GM12874 (cell line): ENCODE measurements around the gene LRPAP1.
A peak's percentile ranks its signal among the peaks of the same experiment; 100 is the strongest.

Source experiments
- TF ChIP-seq, protein P1 (sequence below): IDR thresholded peaks from 2 replicates; pipeline ENCODE4 v1.5.1; 2011; ENCODE audit warnings: low read depth, mild to moderate bottlenecking, control low read depth, low read length, moderate library complexity; ENCODE audit not compliant: insufficient read depth

The LRPAP1 gene

DNA sequence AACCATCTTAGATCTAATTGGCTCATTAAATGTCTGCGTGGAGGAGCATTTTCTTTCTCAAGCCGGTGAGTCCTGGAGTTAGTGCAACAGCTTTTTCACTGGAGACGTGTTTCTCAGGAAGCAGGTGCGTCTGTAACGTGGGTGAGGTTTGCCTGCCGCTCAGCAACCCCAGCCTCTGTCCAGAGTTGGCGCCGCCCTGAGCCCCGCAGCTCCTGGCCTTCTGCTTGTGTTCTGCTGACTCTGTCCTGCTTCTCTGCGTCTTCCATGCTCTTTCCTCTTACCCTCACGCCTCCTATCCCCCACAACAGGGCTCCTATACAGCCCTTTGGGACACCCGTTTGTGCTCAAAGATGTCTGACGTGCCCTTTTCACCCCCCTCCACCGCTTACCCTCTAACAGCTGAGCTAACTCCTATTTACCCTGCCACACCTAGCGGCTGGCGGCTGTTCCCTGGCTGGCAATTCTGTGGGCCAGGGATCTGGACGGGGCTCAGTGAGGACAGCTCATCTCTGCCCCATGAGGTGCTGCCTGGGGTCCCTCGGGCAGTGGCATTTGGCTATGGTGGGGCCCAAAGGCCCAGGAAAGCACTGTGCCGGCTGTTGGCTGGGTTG, 50.3 kb downstream of the LRPAP1 start:
- TF ChIP-seq, protein P1, sequence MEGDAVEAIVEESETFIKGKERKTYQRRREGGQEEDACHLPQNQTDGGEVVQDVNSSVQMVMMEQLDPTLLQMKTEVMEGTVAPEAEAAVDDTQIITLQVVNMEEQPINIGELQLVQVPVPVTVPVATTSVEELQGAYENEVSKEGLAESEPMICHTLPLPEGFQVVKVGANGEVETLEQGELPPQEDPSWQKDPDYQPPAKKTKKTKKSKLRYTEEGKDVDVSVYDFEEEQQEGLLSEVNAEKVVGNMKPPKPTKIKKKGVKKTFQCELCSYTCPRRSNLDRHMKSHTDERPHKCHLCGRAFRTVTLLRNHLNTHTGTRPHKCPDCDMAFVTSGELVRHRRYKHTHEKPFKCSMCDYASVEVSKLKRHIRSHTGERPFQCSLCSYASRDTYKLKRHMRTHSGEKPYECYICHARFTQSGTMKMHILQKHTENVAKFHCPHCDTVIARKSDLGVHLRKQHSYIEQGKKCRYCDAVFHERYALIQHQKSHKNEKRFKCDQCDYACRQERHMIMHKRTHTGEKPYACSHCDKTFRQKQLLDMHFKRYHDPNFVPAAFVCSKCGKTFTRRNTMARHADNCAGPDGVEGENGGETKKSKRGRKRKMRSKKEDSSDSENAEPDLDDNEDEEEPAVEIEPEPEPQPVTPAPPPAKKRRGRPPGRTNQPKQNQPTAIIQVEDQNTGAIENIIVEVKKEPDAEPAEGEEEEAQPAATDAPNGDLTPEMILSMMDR: no peak

DNA sequence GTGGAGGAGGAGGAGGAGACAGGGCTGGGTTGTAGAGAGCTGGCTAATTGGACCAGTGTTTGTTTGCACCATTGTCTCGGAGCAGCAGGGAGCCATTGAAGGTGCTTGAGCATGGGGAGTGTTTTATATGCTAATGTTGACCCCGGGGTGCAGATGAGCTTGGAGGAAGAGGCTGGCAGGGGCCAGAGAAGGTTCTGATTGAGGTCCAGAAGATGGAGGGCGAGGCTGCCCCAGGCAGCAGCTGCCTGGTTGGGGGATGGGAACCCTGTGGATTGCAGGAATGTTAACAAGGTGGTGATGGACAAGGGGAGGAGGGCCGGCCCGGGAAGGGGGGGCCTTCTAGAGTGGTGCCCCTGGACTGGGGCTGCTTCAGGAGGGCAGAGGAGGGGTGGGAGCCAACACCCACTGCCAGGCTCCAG, 51.1 kb downstream of the LRPAP1 start:
- TF ChIP-seq, protein P1: no peak

DNA sequence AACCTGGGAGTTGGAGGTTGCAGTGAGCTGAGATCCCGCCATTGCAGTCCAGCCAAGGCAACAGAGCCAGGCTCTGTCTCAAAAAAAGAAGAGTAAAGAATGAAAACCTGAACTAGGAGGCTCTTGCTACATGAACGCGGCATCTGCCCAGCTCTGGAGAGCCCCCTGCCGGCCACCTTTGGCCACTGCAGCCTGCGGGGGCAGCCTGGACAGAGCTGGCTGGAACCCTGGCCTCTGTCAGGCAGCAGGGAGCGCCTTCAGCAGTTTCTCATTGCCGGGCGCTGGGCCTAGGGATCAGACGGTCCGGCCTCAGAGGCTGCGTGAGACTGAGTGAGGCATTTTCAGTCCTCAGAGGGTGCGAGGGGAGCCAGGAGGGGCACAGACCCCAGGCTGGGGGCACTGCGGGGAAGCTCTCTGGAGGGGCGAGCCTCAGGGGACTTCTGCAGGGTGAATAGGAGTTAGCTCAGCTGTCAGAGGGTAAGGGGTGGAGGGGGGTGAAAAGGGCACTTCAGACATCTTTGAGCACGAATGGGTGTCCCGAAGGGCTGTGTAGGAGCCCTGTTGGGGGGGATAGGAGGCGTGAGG, 51.6 kb downstream of the LRPAP1 start:
- TF ChIP-seq, protein P1: peak; percentile 99

DNA sequence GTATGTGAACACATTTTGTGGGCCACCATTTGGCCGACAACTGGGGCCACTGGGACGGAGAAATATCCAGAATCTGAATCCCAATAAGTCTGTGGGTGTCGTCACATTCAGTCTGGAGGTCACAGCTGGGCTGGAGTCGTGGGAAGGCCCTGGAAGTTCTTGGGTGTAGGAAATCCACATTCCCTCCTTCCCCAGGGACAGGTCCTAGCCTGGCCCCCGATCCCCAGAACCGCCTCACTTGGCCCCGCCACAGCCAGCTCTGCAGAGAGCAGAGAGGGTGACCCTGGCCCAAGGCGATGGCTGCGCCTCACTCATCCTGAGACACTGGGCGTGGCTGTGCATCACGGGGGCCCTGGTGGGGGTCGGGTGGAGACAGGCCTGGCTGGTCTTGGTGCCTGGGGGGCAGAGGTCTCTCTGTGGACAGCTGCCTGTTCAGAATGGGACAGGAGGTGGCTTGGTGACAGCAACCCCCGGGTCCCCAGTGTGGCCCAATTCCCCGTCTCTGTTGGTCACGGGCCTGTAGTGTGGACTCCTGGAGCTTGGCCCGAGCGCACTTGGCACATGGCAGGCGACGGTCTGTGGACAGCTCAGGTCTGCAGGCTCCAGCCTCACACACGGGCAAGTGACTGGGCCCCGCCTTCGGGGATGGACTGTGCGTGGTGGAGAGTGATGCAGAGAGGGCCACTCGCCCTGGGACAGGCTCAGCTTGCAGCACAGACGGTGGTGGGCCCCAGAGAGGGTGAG, 52.7 kb downstream of the LRPAP1 start:
- TF ChIP-seq, protein P1: no peak

DNA sequence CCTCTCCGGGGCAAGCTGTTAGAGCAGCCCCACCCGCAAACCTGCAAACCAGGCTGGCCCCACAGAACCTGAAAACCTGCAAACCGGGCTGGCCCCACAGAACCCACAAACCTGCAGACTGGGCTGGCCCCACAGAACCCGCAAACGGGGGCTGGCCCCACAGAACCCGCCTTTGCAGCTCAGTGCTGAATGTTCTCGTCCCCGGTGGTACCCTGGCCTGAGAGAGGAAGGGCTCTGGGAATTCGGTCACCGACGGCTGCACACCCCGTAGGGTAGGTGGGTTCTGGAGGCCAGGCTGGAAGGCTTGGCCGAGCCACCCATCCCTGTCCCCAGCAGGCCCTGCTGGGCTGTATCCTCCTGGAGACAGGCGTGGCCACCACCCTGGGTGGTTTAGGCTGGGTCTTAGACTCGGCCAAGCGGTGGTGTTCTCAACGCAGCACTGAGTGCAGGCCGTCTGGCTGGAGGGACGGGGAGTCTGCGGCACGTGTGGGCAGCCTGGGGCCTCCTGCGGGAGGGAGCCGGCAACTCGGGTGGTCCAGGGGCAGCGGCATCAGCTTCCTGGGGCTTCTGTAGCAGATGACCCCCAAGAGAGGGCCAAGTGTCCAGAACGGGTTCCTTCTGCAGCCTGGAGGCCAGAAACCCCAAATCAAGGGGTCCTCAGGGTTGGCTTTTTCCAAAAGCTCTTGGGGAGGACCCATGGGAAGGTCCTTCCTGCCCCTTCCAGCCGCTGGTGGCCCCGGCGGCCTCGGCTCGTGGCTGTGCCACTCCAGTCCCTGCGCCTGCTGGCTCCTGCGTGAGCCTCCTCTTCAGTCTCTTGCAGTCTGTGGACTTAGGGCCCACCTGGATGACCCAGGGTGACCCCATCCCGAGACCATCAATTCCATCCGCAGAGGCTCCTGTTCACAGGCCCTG, 53.5 kb downstream of the LRPAP1 start:
- TF ChIP-seq, protein P1: no peak

DNA sequence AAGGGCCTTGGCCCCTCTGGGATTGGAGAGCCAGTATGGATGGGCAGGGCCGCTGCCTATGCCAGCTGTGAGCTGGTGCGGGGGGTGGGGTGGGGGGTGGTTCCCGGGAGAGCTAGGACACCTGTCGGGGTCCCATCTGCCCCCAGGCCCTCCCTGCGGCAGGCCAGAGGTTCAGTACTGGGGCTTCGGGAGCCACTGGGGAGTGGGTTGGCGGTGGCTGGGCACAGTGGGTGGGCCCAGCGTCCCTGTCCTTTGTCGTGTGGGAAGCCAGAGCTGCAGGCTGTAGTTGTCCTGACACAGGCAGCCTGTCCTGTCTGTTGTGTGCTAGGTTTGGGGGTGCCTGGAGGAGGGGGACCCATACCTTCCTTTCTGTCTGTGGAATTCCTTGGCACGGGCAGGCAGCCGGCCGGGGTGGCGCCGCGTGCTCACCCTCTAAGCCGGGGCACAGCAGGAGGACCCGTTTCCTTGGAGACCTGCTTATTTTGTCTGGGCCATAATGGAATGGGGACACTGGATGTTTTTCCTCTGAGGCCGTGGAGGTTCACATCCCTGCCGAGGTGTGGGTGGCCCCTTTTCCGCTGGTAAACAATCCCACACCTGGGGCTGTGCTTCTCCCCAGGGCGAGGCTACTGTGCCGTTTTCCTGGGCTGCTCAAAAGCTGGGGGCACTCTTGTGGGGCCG, 54.3 kb downstream of the LRPAP1 start:
- TF ChIP-seq, protein P1: no peak
